BJ (cell line): ENCODE measurements around the gene TYROBP. TPM values are rescaled to one million over a fixed set of nuclear protein-coding genes. Genes with fewer than 3 reads are reported as not detected.
"Not testable (repeated sequence)": the region's sequence is repeated elsewhere in the genome, so short reads cannot be mapped to it uniquely, and the experiment has no call there.

Experiments
- CTCF ChIA-PET: fragments of 350-600 bp; formaldehyde crosslinking; extraction: SDS; loops from one replicate; lab custom pipeline; 2021; ENCODE audit warnings: antibody characterized with exemption, inconsistent platforms; lab: Yijun Ruan, JAX
- POLR2A ChIA-PET: fragments of 300-600 bp; sonication (Branson Sonifier 250); formaldehyde crosslinking; extraction: SDS; loops from one replicate; lab custom pipeline; 2021; ENCODE audit warnings: antibody characterized with exemption; lab: Charles Lee
- DNase-seq: peaks from one replicate; pipeline ENCODE4 v3.0.0-alpha.2; 2011; ENCODE audit warnings: low read depth
- H3K27me3 ChIP-seq: 2 replicates; pipeline ENCODE4 v1.6.0; 2011; ENCODE audit warnings: low read length; ENCODE audit not compliant: control insufficient read depth, insufficient read depth
- H3K36me3 ChIP-seq: 2 replicates; pipeline ENCODE4 v1.5.1; 2011; ENCODE audit warnings: low read length; ENCODE audit not compliant: control insufficient read depth, insufficient read depth
- H3K4me3 ChIP-seq: 2 replicates; pipeline ENCODE4 v1.5.1; 2011; ENCODE audit warnings: low read depth, mild to moderate bottlenecking, control low read depth, low read length
- CTCF ChIP-seq: IDR thresholded peaks from 2 replicates; pipeline ENCODE4 v1.5.1; 2011; ENCODE audit warnings: low read depth, mild to moderate bottlenecking, control low read depth, inconsistent platforms, low read length, moderate library complexity; ENCODE audit not compliant: insufficient read depth
- polyA minus RNA-seq: library from RNA; depleted of rRNA, polyadenylated mRNA; stranded (reverse); fragments of >200 nt; gene quantifications from 2 replicates; pipeline ENCODE4 v1.2.3, GENCODE V29; 2011; rRNA and poly(A)+ RNA removed
- polyA plus RNA-seq: library from polyadenylated mRNA; depleted of rRNA; stranded (reverse); fragments of >200 nt; gene quantifications from 2 replicates; pipeline ENCODE4 v1.2.3, GENCODE V29; 2011; rRNA removed

The TYROBP gene
- polyA plus RNA-seq (not detected in 2 replicates), polyA minus RNA-seq (not detected in 2 replicates)

GRCh38 chr19:35908010-35908441, at the start of gene TYROBP:
Gene TYROBP (minus strand): TSS chr19:35908295. CDS start chr19:35908228, 67 bp downstream.
- Histone ChIP-seq H3K27me3 (no peaks in the 10 kb centered on the region), H3K36me3 (no peaks in the 10 kb centered on the region), H3K4me3 (no peak within 1 kb of the TSS)
- CTCF ChIA-PET = no interaction called here
- TF ChIP-seq CTCF = no peak
- DNase-seq = no peak
- POLR2A ChIA-PET = no interaction called here

GRCh38 chr19:35957411-35957810, 49.3 kb upstream of the TYROBP start:
- DNase-seq, H3K4me3 ChIP-seq, H3K36me3 ChIP-seq, POLR2A ChIA-PET: not testable (repeated sequence)
- CTCF ChIA-PET = interaction anchor here (1.8 kb wide), 1 partner anchor 36 kb away, joined by 3 read pairs; no protein-coding TSS in a partner anchor
- peaks cover 24% of the 10 kb centered on the region for H3K27me3 ChIP-seq

- CTCF ChIA-PET = no interaction called here
- TF ChIP-seq CTCF = no peak
- Histone ChIP-seq H3K27me3 (peaks cover 24% of the 10 kb centered on the region), H3K4me3 (no peak overlapping the region), H3K36me3 (no peaks in the 10 kb centered on the region)
- POLR2A ChIA-PET = no interaction called here
- no peak for DNase-seq
Observed at GRCh38 chr19:35955881-35956634, 48.0 kb upstream of the TYROBP start.

- DNase-seq = no peak
- POLR2A ChIA-PET = no interaction called here
- no peak for TF ChIP-seq CTCF
Observed at GRCh38 chr19:35949131-35949530, 41.0 kb upstream of the TYROBP start.

GRCh38 chr19:35946203-35946602, 38.1 kb upstream of the TYROBP start:
- Histone ChIP-seq H3K27me3 (no peaks in the 10 kb centered on the region), H3K4me3 (no peak overlapping the region), H3K36me3 (peaks cover 2% of the 10 kb centered on the region; the same call in 1 of the 2 replicates)
- ChIA-PET POLR2A (no interaction called here), CTCF (interaction anchor here (0.8 kb wide), 1 partner anchor 15 kb away, joined by 4 read pairs; no protein-coding TSS in a partner anchor)
- no peak for DNase-seq
- TF ChIP-seq CTCF = no peak

More at GRCh38 chr19:35949131-35949530, 41.0 kb upstream of the TYROBP start:
- H3K36me3 ChIP-seq = no peaks in the 10 kb centered on the region; the same call in 1 of the 2 replicates
- H3K4me3 ChIP-seq = no peak overlapping the region
- H3K27me3 ChIP-seq = no peaks in the 10 kb centered on the region
- CTCF ChIA-PET = interaction anchor here (0.6 to 1.0 kb wide), 2 partner anchors 84 to 214 kb away, joined by 4 read pairs; no protein-coding TSS in a partner anchor
